Stimulated activated naive CD4-positive, alpha-beta T cell treated with Interleukin-2 at 50 U/mL for 16 hours (primary cell): ENCODE measurements around the gene HPSE.
A peak's percentile ranks its signal among the peaks of the same experiment; 100 is the strongest.
"Not testable (repeated sequence)": the region's sequence is repeated elsewhere in the genome, so short reads cannot be mapped to it uniquely, and the experiment has no call there.

ENCODE experiments used
- DNase-seq: peaks from one replicate; lab custom pipeline; 2025; lab: John Stamatoyannopoulos, UW

Gene HPSE

GRCh38 chr4:83283181-83283580 is 51.5 kb downstream of the HPSE start:
- no peak for DNase-seq

- peak; percentile 4 for DNase-seq
These were observed 52.6 kb downstream of the HPSE start for GRCh38 chr4:83282049-83282535.

GRCh38 chr4:83281307-83281706 is 53.3 kb downstream of the HPSE start:
- no peak for DNase-seq

GRCh38 chr4:83276299-83277040 is 58.2 kb downstream of the HPSE start:
- DNase-seq = no peak

- not testable (repeated sequence) for DNase-seq
These were observed 60.7 kb downstream of the HPSE start for GRCh38 chr4:83273926-83274325.

GRCh38 chr4:83272900-83273299 is 61.7 kb downstream of the HPSE start:
- no peak for DNase-seq

- DNase-seq = no peak
These were observed 65.4 kb downstream of the HPSE start for GRCh38 chr4:83269256-83269655.

GRCh38 chr4:83268491-83268890 is 66.2 kb downstream of the HPSE start:
- no peak for DNase-seq

- DNase-seq = no peak
These were observed 66.7 kb downstream of the HPSE start for GRCh38 chr4:83267830-83268475.

GRCh38 chr4:83267121-83267829 is 67.4 kb downstream of the HPSE start:
- DNase-seq = no peak

GRCh38 chr4:83266689-83267088 is 68.0 kb downstream of the HPSE start:
- no peak for DNase-seq

- no peak for DNase-seq
These were observed 71.5 kb downstream of the HPSE start for GRCh38 chr4:83263106-83263505.

GRCh38 chr4:83262682-83263081 is 72.0 kb downstream of the HPSE start:
- no peak for DNase-seq

- no peak for DNase-seq
These were observed 73.3 kb downstream of the HPSE start for GRCh38 chr4:83261307-83261706.

- DNase-seq = no peak
These were observed 75.1 kb downstream of the HPSE start for GRCh38 chr4:83259586-83259985.

- DNase-seq = no peak
These were observed 76.2 kb downstream of the HPSE start for GRCh38 chr4:83258461-83258860.

- DNase-seq = no peak
These were observed 76.8 kb downstream of the HPSE start for GRCh38 chr4:83257811-83258210.

- no peak for DNase-seq
These were observed 79.1 kb downstream of the HPSE start for GRCh38 chr4:83255584-83255983.

GRCh38 chr4:83252782-83253405 is 81.8 kb downstream of the HPSE start:
- DNase-seq = peak; percentile 52

GRCh38 chr4:83251447-83251830 is 83.2 kb downstream of the HPSE start:
- no peak for DNase-seq

- DNase-seq = no peak
These were observed 83.8 kb downstream of the HPSE start for GRCh38 chr4:83250687-83251446.

- no peak for DNase-seq
These were observed 86.2 kb downstream of the HPSE start for GRCh38 chr4:83248486-83248885.
